GM23338 (cell line): ENCODE data around the gene ANKHD1. TPM values are rescaled to one million over a fixed set of nuclear protein-coding genes. Genes with fewer than 3 reads are reported as not detected.
A peak's percentile ranks its signal among the peaks of the same experiment; 100 is the strongest.

Experiments
- ATAC-seq: fragments of 200-7000 bp; cut with Tn5 transposase; 3 replicates; pipeline ENCODE4 v1.9.1; 2020
- DNase-seq: peaks from one replicate; pipeline ENCODE4 v3.0.0-alpha.2; 2015; ENCODE audit warnings: low spot score
- H2AFZ ChIP-seq: fragments of 200-600 bp; sonication (generic); 2 replicates; pipeline ENCODE4 v1.8.0; 2016; ENCODE audit warnings: antibody characterized with exemption, mild to moderate bottlenecking, moderate library complexity
- H3F3A ChIP-seq: fragments of 200-600 bp; sonication (generic); replicated peaks from 2 replicates; pipeline ENCODE4 v1.8.0; 2017; ENCODE audit warnings: antibody characterized with exemption, mixed run types, low read depth
- H3K27ac ChIP-seq: fragments of 200-600 bp; sonication (generic); 2 replicates; pipeline ENCODE4 v1.6.1; 2016; ENCODE audit warnings: low read depth
- H3K27me3 ChIP-seq: fragments of 200-600 bp; sonication (generic); 2 replicates; pipeline ENCODE4 v1.8.0; 2016; ENCODE audit warnings: mild to moderate bottlenecking, mixed run types, moderate library complexity; ENCODE audit not compliant: insufficient read depth
- H3K36me3 ChIP-seq: fragments of 200-600 bp; sonication (generic); 2 replicates; pipeline ENCODE4 v1.8.0; 2016; ENCODE audit warnings: mild to moderate bottlenecking; ENCODE audit not compliant: insufficient read depth
- H3K4me1 ChIP-seq: fragments of 200-600 bp; sonication (generic); 2 replicates; pipeline ENCODE4 v1.8.0; 2016; ENCODE audit warnings: mild to moderate bottlenecking, moderate library complexity; ENCODE audit not compliant: insufficient read depth
- H3K4me2 ChIP-seq: fragments of 200-600 bp; sonication (generic); 2 replicates; pipeline ENCODE4 v1.7.1; 2017; ENCODE audit warnings: mixed run types
- H3K4me3 ChIP-seq: fragments of 200-600 bp; sonication (generic); 2 replicates; pipeline ENCODE4 v1.6.1; 2016; ENCODE audit warnings: mixed run types
- H3K79me2 ChIP-seq: fragments of 200-600 bp; sonication (generic); replicated peaks from 2 replicates; pipeline ENCODE4 v1.8.0; 2017; ENCODE audit warnings: mild to moderate bottlenecking; ENCODE audit not compliant: insufficient read depth
- H3K9me2 ChIP-seq: fragments of 200-600 bp; sonication (generic); 2 replicates; pipeline ENCODE4 v1.8.0; 2017; ENCODE audit not compliant: insufficient read depth
- H4K20me1 ChIP-seq: fragments of 200-600 bp; sonication (generic); replicated peaks from 2 replicates; pipeline ENCODE4 v1.8.0; 2017; ENCODE audit warnings: mild to moderate bottlenecking; ENCODE audit not compliant: insufficient read depth
- H3K27ac Mint-ChIP-seq: 2 replicates; pipeline ENCODE4 v1.8.0; 2020; ENCODE audit warnings: inconsistent platforms, mild to moderate bottlenecking, moderate library complexity, mixed read lengths
- H3K27me3 Mint-ChIP-seq: 3 replicates; pipeline ENCODE4 v1.8.0; 2022; ENCODE audit warnings: low read depth, mild to moderate bottlenecking, moderate library complexity, mixed read lengths, inconsistent platforms; ENCODE audit not compliant: insufficient read depth, poor library complexity
- H3K36me3 Mint-ChIP-seq: 3 replicates; pipeline ENCODE4 v1.8.0; 2021; ENCODE audit warnings: low read depth, mild to moderate bottlenecking, inconsistent platforms, moderate library complexity, mixed read lengths
- H3K4me1 Mint-ChIP-seq: 3 replicates; pipeline ENCODE4 v1.8.0; 2020; ENCODE audit warnings: mild to moderate bottlenecking, inconsistent platforms, mixed read lengths
- H3K4me3 Mint-ChIP-seq: 3 replicates; pipeline ENCODE4 v1.8.0; 2021; ENCODE audit warnings: moderate library complexity, mild to moderate bottlenecking, inconsistent platforms, mixed read lengths
- H3K9me3 Mint-ChIP-seq: 3 replicates; pipeline ENCODE4 v1.8.0; 2020; ENCODE audit warnings: moderate library complexity, mild to moderate bottlenecking, inconsistent platforms, mixed read lengths
- CREB1 ChIP-seq: fragments of 250-450 bp; sonication (Bioruptor Pico); IDR thresholded peaks from 2 replicates; pipeline ENCODE4 v1.5.0; 2020; ENCODE audit warnings: low read depth, mild to moderate bottlenecking, moderate library complexity
- CTCF ChIP-seq, 2 experiments: fragments of 200-600 bp in 1 of 2; sonication (generic) in 1 of 2; conservative IDR thresholded peaks; 2 replicates each; pipeline versions ENCODE4 v1.5.1 to v1.6.1; 2016 to 2017; ENCODE audit warnings: antibody characterized with exemption in 2 of 2, low read depth in 2 of 2, mild to moderate bottlenecking in 2 of 2, moderate library complexity in 1 of 2
- EZH2 ChIP-seq: fragments of 200-600 bp; sonication (generic); IDR thresholded peaks from one replicate; pipeline ENCODE4 v1.8.0; 2017; ENCODE audit warnings: antibody characterized with exemption, mild to moderate bottlenecking, low read depth; ENCODE audit not compliant: unreplicated experiment
- EZH2phosphoT487 ChIP-seq: fragments of 200-600 bp; sonication (generic); IDR thresholded peaks from one replicate; pipeline ENCODE4 v1.8.1; 2018; ENCODE audit warnings: antibody characterized with exemption; ENCODE audit not compliant: unreplicated experiment
- JUNB ChIP-seq: IDR thresholded peaks from one replicate; pipeline ENCODE4 v1.6.1; 2016; ENCODE audit warnings: antibody characterized with exemption; ENCODE audit not compliant: unreplicated experiment
- NANOG ChIP-seq: IDR thresholded peaks from 2 replicates; pipeline ENCODE4 v1.6.1; 2016; ENCODE audit warnings: antibody characterized with exemption, borderline replicate concordance
- STAT1 ChIP-seq: IDR thresholded peaks from one replicate; pipeline ENCODE4 v1.6.1; 2016; ENCODE audit warnings: antibody characterized with exemption; ENCODE audit not compliant: unreplicated experiment
- ZNF114 ChIP-seq: fragments of 250-450 bp; sonication (Bioruptor Pico); IDR thresholded peaks from 2 replicates; pipeline ENCODE4 v1.5.0; 2020; ENCODE audit warnings: mild to moderate bottlenecking, moderate library complexity
- ZNF462 ChIP-seq: fragments of 250-450 bp; sonication (Bioruptor Pico); IDR thresholded peaks from 2 replicates; pipeline ENCODE4 v1.5.0; 2020; ENCODE audit warnings: mild to moderate bottlenecking, moderate library complexity
- polyA plus RNA-seq: library from polyadenylated mRNA; unstranded; fragments of >200 nt; fragmentation: Nextera tagmentation; extraction: Ambion mirVana; gene quantifications from 2 replicates; pipeline ENCODE4 v1.2.1, GENCODE V29; 2016
- total RNA-seq: library from RNA; depleted of rRNA; stranded (reverse); fragments of >200 nt; shearing (Covaris generic); gene quantifications from 2 replicates; pipeline ENCODE4 v1.2.3, GENCODE V29; 2014

Gene ANKHD1
- total and polyA plus RNA-seq, 2 experiments from 2014 or later, result 73.0 to 119 TPM

GRCh38 chr5:140544986-140545385 is 143.4 kb downstream of the ANKHD1 start (continued):
- TF ChIP-seq ZNF462, result no peak

- Histone ChIP-seq H3K9me2 (no peaks in the 10 kb centered on the region), H3K4me3 (no peak overlapping the region), H3K36me3 (peaks cover 29% of the 10 kb centered on the region), H3K27ac (peak overlapping the region; percentile 92; the same call in 1 of the 2 replicates), H3K4me1 (peaks cover 26% of the 10 kb centered on the region), H3K79me2 (no peaks in the 10 kb centered on the region), H2AFZ (no peak overlapping the region), H3K4me2 (no peak overlapping the region), H3K27me3 (no peaks in the 10 kb centered on the region), H4K20me1 (peaks cover 2% of the 10 kb centered on the region), H3F3A (peaks cover 17% of the 10 kb centered on the region)
- Mint-ChIP-seq H3K4me1 (peaks cover 24% of the 10 kb centered on the region), H3K9me3 (no peaks in the 10 kb centered on the region), H3K36me3 (peaks cover 55% of the 10 kb centered on the region), H3K4me3 (no peak overlapping the region), H3K27me3 (peaks cover 17% of the 10 kb centered on the region), H3K27ac (no peak overlapping the region)
- no peak for DNase-seq
- ATAC-seq, result no peak
- TF ChIP-seq CREB1 (CRISPR knock-in tag) (no peak), EZH2phosphoT487 (no peak), NANOG (no peak), ZNF114 (no peak), ZNF462 (no peak), CTCF (conservative IDR thresholded peaks at IDR 0.05; ENCODE audit: low read depth in 2 of 2) (no peak), JUNB (no peak), STAT1 (no peak), EZH2 (no peak)
Measured at GRCh38 chr5:140545606-140546005, 144.0 kb downstream of the ANKHD1 start.
